SK-N-SH (cell line): ENCODE results near the gene UTF1. TPM values are rescaled to one million over a fixed set of nuclear protein-coding genes. Genes with fewer than 3 reads are reported as not detected.

Experiments
- CTCF ChIA-PET: fragments of 300-600, 350-600 bp; formaldehyde crosslinking; extraction: SDS; loops from one replicate; lab custom pipeline; 2021; lab: Yijun Ruan, JAX
- POLR2A ChIA-PET: fragments of 350-600 bp; sonication (Branson Sonifier 250); formaldehyde crosslinking; extraction: SDS; loops from one replicate; lab custom pipeline; 2020; ENCODE audit warnings: antibody characterized with exemption, inconsistent platforms; lab: Yijun Ruan, JAX
- DNase-seq: peaks from one replicate; pipeline ENCODE4 v3.0.0; 2012
- H2AFZ ChIP-seq: fragments of 200-600 bp; sonication (generic); 2 replicates; pipeline ENCODE4 v1.8.1; 2016; ENCODE audit warnings: antibody characterized with exemption, mild to moderate bottlenecking, low read depth
- H3F3A ChIP-seq: fragments of 200-600 bp; sonication (generic); replicated peaks from 2 replicates; pipeline ENCODE3; 2016; ENCODE audit warnings: antibody characterized with exemption, mild to moderate bottlenecking; ENCODE audit not compliant: insufficient read depth
- H3K27ac ChIP-seq, 2 experiments: fragments of 200-500 bp in 1 of 2; fragments of 200-600 bp in 1 of 2; sonication (Bioruptor generic) in 1 of 2; sonication (generic), shearing (Covaris generic) in 1 of 2; 2 replicates each; pipeline versions ENCODE4 v1.5.1 to v1.6.1; 2014 to 2016; ENCODE audit warnings: low read depth in 2 of 2, inconsistent platforms in 1 of 2, low read length in 1 of 2, mild to moderate bottlenecking in 1 of 2, mixed read lengths in 1 of 2
- H3K27me3 ChIP-seq: fragments of 200-600 bp; sonication (generic), shearing (Covaris generic); 2 replicates; pipeline ENCODE4 v1.6.1; 2016; ENCODE audit warnings: mixed run types; ENCODE audit not compliant: insufficient read depth
- H3K36me3 ChIP-seq, 2 experiments: fragments of 200-500 bp in 1 of 2; fragments of 200-600 bp in 1 of 2; sonication (Bioruptor generic) in 1 of 2; sonication (generic) in 1 of 2; replicated peaks in 1 of 2; 2 replicates each; pipeline versions ENCODE3 to v1.5.1; 2014 to 2016; ENCODE audit warnings: low read length in 1 of 2, mild to moderate bottlenecking in 1 of 2; ENCODE audit not compliant: insufficient read depth in 2 of 2, control insufficient read depth in 1 of 2
- H3K4me1 ChIP-seq, 2 experiments: fragments of 200-500 bp in 1 of 2; fragments of 200-600 bp in 1 of 2; sonication (Bioruptor generic) in 1 of 2; sonication (generic), shearing (Covaris generic) in 1 of 2; 2 replicates each; pipeline versions ENCODE4 v1.5.1 to v1.6.1; 2014 to 2016; ENCODE audit warnings: low read depth in 1 of 2, low read length in 1 of 2, mixed run types in 1 of 2; ENCODE audit not compliant: insufficient read depth in 2 of 2, control insufficient read depth in 1 of 2
- H3K4me2 ChIP-seq: fragments of 200-600 bp; sonication (generic), shearing (Covaris generic); 2 replicates; pipeline ENCODE4 v1.6.1; 2017; ENCODE audit warnings: mixed run types
- H3K4me3 ChIP-seq, 2 experiments: fragments of 200-500 bp in 1 of 2; fragments of 200-600 bp in 1 of 2; sonication (Bioruptor generic) in 1 of 2; sonication (generic), shearing (Covaris generic) in 1 of 2; 2 replicates each; pipeline versions ENCODE4 v1.5.1 to v1.8.1; 2014 to 2016; ENCODE audit warnings: low read depth in 2 of 2, inconsistent platforms in 1 of 2, low read length in 1 of 2, mild to moderate bottlenecking in 1 of 2, mixed read lengths in 1 of 2, moderate library complexity in 1 of 2
- H3K79me2 ChIP-seq: fragments of 200-600 bp; sonication (generic); 2 replicates; pipeline ENCODE4 v1.8.1; 2017; ENCODE audit warnings: mild to moderate bottlenecking; ENCODE audit not compliant: insufficient read depth
- H3K9ac ChIP-seq: fragments of 200-600 bp; sonication (generic); 2 replicates; pipeline ENCODE4 v1.6.1; 2017; ENCODE audit warnings: mixed run types
- H3K9me2 ChIP-seq: fragments of 200-600 bp; sonication (generic); 2 replicates; pipeline ENCODE4 v1.6.1; 2017; ENCODE audit warnings: mixed run types
- H3K9me3 ChIP-seq: fragments of 200-600 bp; sonication (generic); 2 replicates; pipeline ENCODE4 v1.6.1; 2017; ENCODE audit warnings: mixed run types, mild to moderate bottlenecking, moderate library complexity
- H4K20me1 ChIP-seq: fragments of 200-600 bp; sonication (generic); 2 replicates; pipeline ENCODE4 v1.6.1; 2017; ENCODE audit warnings: mild to moderate bottlenecking, mixed run types; ENCODE audit not compliant: insufficient read depth
- ELF1 ChIP-seq: IDR thresholded peaks from 2 replicates; pipeline ENCODE4 v1.4.0; 2012
- EZH2phosphoT487 ChIP-seq: fragments of 200-600 bp; sonication (generic); IDR thresholded peaks from 2 replicates; pipeline ENCODE4 v1.6.1; 2017; ENCODE audit warnings: low read depth, mixed run types, mild to moderate bottlenecking, antibody characterized with exemption, moderate library complexity, borderline replicate concordance
- FOXJ3 ChIP-seq: sonication (generic); formaldehyde crosslinking; IDR thresholded peaks from 2 replicates; pipeline ENCODE4 v1.5.1; 2020; ENCODE audit warnings: mild to moderate bottlenecking, missing genetic modification reagents
- IRF3 ChIP-seq: fragments of 150-350 bp; IDR thresholded peaks from 2 replicates; pipeline ENCODE4 v1.6.1; 2016; ENCODE audit warnings: mild to moderate bottlenecking, low read depth, low read length
- JUND ChIP-seq: IDR thresholded peaks from 2 replicates; pipeline ENCODE4 v1.4.0; 2012
- NFIC ChIP-seq: IDR thresholded peaks from 2 replicates; pipeline ENCODE4 v1.4.0; 2012; ENCODE audit warnings: borderline replicate concordance
- POLR2AphosphoS5 ChIP-seq: IDR thresholded peaks from 2 replicates; pipeline ENCODE4 v1.6.1; 2012; ENCODE audit warnings: low read depth, low read length
- RCOR1 ChIP-seq: fragments of 150-350 bp; IDR thresholded peaks from 2 replicates; pipeline ENCODE4 v1.6.1; 2017; ENCODE audit warnings: antibody characterized with exemption, low read length
- RXRA ChIP-seq: IDR thresholded peaks from 2 replicates; pipeline ENCODE4 v1.4.0; 2012; ENCODE audit warnings: low read depth, mild to moderate bottlenecking, borderline replicate concordance
- SIN3A ChIP-seq: IDR thresholded peaks from 2 replicates; pipeline ENCODE4 v1.6.1; 2012; ENCODE audit warnings: low read depth, mild to moderate bottlenecking, low read length, moderate library complexity, borderline replicate concordance
- TAF1 ChIP-seq: IDR thresholded peaks from 2 replicates; pipeline ENCODE4 v1.6.1; 2012; ENCODE audit warnings: low read depth, mild to moderate bottlenecking, low read length, moderate library complexity, borderline replicate concordance
- TCF12 ChIP-seq: IDR thresholded peaks from 2 replicates; pipeline ENCODE4 v1.4.0; 2012
- TEAD4 ChIP-seq: IDR thresholded peaks from 2 replicates; pipeline ENCODE4 v1.4.0; 2012; ENCODE audit warnings: mild to moderate bottlenecking, borderline replicate concordance; ENCODE audit not compliant: insufficient read depth
- USF1 ChIP-seq: IDR thresholded peaks from 2 replicates; pipeline ENCODE4 v1.4.0; 2012; ENCODE audit warnings: low read depth, borderline replicate concordance
- USF2 ChIP-seq: fragments of 150-350 bp; IDR thresholded peaks from 2 replicates; pipeline ENCODE4 v1.6.1; 2017; ENCODE audit warnings: antibody characterized with exemption, low read length, low read depth, borderline replicate concordance
- ZBTB33 ChIP-seq: IDR thresholded peaks from 2 replicates; pipeline ENCODE4 v1.4.0; 2012; ENCODE audit warnings: low read depth, borderline replicate concordance
- WGBS: methylation state at CpG from one replicate; pipeline ENCODE4 v1.1.6; 2017; ENCODE audit warnings: low lambda C conversion rate; 5-methylcytosine and 5-hydroxymethylcytosine counted together
- polyA plus RNA-seq, 3 experiments: library from polyadenylated mRNA; depleted of rRNA; stranded (reverse); fragments of >200 nt; gene quantifications; 2 replicates each; pipeline ENCODE4 v1.2.3, GENCODE V29; 2012
- TF ChIP-seq, protein P1 (sequence below): IDR thresholded peaks from 2 replicates; pipeline ENCODE4 v1.6.1; 2012; ENCODE audit warnings: mild to moderate bottlenecking, low read depth, low read length, moderate library complexity
- TF ChIP-seq, protein P2 (sequence below): IDR thresholded peaks from 2 replicates; pipeline ENCODE4 v1.4.0; 2012; ENCODE audit warnings: low read depth

The UTF1 gene
- polyA plus RNA-seq, 1 of the 3 experiments (the other 2 are of a cell fraction) = not detected

DNA sequence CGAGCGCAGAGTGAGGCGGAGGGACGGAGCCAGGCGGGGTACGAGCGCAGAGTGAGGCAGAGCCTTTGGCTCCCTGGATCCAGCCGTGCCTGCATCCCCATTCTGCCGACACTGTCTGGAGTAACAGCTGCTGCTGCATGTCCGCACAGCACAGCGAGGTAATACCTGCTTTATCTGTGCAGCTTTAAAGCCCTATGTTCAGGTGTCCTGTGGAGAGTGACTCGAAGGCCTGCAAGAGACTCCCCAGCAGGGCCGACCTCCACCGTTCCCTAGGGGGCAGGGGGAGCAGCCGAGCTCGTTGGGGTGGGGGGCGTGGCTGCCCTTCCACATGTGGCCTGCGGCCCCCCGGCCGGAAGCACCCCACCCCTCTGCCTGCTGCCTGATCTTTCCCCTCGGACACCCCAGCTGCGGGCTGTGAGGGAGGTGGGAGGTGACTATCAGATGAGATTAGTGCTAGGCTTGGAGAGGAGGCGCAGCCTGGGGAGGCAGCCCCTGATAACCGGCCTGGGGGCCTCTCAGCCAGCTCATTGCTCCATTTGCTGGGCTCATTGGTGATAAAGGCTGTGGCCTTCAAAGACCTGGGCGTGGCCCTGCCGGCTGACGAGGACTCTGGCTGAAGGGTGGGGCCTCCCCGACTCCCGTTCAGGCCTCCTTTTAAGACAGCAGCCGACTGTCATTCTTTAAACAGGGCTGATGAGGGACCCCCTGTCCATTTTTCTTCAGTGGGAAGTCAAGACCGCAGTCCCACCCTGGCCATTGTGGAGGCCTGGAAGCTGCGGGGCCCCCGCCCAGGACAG lies 15.6 kb downstream of the UTF1 start:
- no peaks in the 10 kb centered on the region for H3K4me1 ChIP-seq
- no peak overlapping the region for H2AFZ ChIP-seq
- DNase-seq = no peak
- TF ChIP-seq TAF1 (no peak), IRF3 (no peak), ELF1 (no peak), EZH2phosphoT487 (no peak), JUND (no peak), NFIC (no peak), TCF12 (no peak), SIN3A (no peak)
- CTCF ChIA-PET = no interaction called here
- H3K27ac ChIP-seq = no peak overlapping the region
- no peaks in the 10 kb centered on the region for H3F3A ChIP-seq
- no peaks in the 10 kb centered on the region for H3K9me3 ChIP-seq
- H3K27me3 ChIP-seq = no peaks in the 10 kb centered on the region
- no peaks in the 10 kb centered on the region for H3K36me3 ChIP-seq
- no peaks in the 10 kb centered on the region for H4K20me1 ChIP-seq
- no peaks in the 10 kb centered on the region for H3K79me2 ChIP-seq
- no peaks in the 10 kb centered on the region for H3K9me2 ChIP-seq
- 87% methylated on average over 12 of the region's 33 CpGs for WGBS
- H3K4me2 ChIP-seq = no peak overlapping the region
- H3K9ac ChIP-seq = no peak overlapping the region
- POLR2A ChIA-PET = no interaction called here
- H3K4me3 ChIP-seq = no peak overlapping the region

- H3F3A ChIP-seq = no peaks in the 10 kb centered on the region
Measured at GRCh38 chr10:133246236-133246626, 16.2 kb downstream of the UTF1 start.

More at GRCh38 chr10:133246236-133246626, 16.2 kb downstream of the UTF1 start:
- CTCF ChIA-PET = no interaction called here
- Histone ChIP-seq H3K4me2 (no peak overlapping the region), H3K36me3 (no peaks in the 10 kb centered on the region), H3K27me3 (no peaks in the 10 kb centered on the region), H3K79me2 (no peaks in the 10 kb centered on the region), H4K20me1 (no peaks in the 10 kb centered on the region), H3K4me1 (no peaks in the 10 kb centered on the region), H3K9ac (no peak overlapping the region), H2AFZ (no peak overlapping the region), H3K27ac (no peak overlapping the region), H3K9me2 (no peaks in the 10 kb centered on the region), H3K9me3 (no peaks in the 10 kb centered on the region), H3K4me3 (no peak overlapping the region)
- POLR2A ChIA-PET = no interaction called here
- no peak for DNase-seq
- WGBS = 87% methylated on average over 9 of the region's 12 CpGs
- no peak for TF ChIP-seq POLR2AphosphoS5
- no peak for TF ChIP-seq ZBTB33
- TF ChIP-seq TCF12 = no peak
- TF ChIP-seq TAF1 = no peak
- TF ChIP-seq, protein P1, sequence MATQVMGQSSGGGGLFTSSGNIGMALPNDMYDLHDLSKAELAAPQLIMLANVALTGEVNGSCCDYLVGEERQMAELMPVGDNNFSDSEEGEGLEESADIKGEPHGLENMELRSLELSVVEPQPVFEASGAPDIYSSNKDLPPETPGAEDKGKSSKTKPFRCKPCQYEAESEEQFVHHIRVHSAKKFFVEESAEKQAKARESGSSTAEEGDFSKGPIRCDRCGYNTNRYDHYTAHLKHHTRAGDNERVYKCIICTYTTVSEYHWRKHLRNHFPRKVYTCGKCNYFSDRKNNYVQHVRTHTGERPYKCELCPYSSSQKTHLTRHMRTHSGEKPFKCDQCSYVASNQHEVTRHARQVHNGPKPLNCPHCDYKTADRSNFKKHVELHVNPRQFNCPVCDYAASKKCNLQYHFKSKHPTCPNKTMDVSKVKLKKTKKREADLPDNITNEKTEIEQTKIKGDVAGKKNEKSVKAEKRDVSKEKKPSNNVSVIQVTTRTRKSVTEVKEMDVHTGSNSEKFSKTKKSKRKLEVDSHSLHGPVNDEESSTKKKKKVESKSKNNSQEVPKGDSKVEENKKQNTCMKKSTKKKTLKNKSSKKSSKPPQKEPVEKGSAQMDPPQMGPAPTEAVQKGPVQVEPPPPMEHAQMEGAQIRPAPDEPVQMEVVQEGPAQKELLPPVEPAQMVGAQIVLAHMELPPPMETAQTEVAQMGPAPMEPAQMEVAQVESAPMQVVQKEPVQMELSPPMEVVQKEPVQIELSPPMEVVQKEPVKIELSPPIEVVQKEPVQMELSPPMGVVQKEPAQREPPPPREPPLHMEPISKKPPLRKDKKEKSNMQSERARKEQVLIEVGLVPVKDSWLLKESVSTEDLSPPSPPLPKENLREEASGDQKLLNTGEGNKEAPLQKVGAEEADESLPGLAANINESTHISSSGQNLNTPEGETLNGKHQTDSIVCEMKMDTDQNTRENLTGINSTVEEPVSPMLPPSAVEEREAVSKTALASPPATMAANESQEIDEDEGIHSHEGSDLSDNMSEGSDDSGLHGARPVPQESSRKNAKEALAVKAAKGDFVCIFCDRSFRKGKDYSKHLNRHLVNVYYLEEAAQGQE = no peak
- TF ChIP-seq RXRA = no peak
- TF ChIP-seq, protein P2, sequence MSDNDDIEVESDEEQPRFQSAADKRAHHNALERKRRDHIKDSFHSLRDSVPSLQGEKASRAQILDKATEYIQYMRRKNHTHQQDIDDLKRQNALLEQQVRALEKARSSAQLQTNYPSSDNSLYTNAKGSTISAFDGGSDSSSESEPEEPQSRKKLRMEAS = no peak
- TF ChIP-seq USF2 = no peak
- no peak for TF ChIP-seq RCOR1
- no peak for TF ChIP-seq TEAD4
- no peak for TF ChIP-seq USF1
- TF ChIP-seq FOXJ3 = no peak
- no peak for TF ChIP-seq SIN3A
